Stimulated activated CD4-positive, alpha-beta T cell treated with anti-CD3 and anti-CD28 coated beads, TNF-alpha, amount 100 ng/mL, for 1 hour (primary cell): ENCODE measurements around the gene PCSK7.
A peak's percentile ranks its signal among the peaks of the same experiment; 100 is the strongest.

Experiments
- DNase-seq, 3 donors: peaks; one replicate each; pipeline ENCODE4 v3.0.0-alpha.2; 2020; ENCODE audit warnings: low read depth in 3 of 3, low spot score in 1 of 3

Gene PCSK7

DNA sequence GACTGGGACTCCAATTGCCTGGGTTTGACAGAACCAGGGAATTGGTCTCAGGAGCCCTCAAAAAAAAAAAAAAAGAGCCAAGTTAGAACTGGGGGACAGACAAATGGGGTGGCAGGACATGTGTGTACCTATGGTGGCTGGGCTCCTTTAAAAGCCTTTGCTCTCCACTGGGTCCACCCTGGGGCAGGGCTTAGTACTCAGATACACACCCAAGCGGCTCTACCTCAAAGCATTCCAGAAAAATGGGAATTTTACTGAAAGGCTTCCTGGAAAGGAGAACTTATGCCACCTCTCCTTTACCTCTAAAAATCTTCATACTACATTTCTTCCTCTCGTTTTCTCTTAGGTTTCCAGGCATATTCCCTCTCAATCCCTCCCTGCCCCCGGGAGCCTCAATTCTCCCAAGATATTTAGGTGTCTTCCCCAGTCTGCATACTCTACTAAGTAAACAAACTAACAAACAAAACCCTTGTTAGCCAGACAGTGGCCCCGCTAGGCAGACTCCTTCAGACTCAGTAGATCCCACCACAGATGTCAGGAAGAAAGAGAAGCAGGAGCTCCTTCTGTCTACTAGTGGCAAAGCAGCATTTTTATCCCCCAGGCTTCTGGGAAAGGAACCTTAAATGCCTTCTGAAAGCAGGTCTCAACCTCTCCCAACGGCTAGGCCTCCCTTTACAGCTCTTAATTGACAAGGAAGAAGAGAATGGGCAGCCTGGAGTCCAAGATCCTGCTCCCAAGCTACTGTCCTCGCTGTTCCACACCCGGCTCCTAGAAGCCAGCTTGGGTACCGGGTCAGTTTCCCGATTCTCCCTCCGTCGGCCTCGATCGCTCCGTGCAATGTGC is 653 bp downstream of the PCSK7 start:
- no peak for DNase-seq

DNA sequence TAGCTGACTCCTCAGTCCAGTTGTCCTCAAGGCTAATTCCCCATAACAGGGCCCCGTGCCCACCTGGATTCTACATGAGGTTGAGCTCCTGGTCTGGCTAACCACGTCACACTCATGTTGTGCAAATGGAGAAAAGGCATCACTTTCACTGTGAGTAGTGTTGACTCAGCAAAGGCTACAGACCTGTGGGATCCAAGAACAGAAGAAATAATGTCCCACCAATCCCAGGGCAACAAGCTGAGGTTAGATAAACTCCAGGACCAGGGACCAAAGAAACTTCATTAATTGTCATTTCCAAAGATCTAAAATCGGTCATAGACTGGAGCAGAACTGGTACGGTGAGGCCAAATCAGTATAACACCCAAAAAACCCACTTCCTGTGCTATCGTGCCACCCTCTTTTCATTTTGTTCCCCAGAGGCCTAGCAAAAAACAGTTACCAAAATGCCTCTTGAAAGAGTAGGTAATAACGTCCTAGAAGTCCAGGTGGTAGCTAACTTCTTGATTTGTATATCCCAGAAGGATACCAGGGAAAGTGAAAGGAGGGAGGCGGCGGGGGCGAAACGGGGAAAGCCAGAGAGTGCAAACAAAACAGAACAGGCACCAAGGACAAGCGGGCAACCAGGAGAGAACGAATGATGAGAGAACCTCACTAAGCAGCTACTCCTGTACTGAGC is 1.4 kb downstream of the PCSK7 start:
- DNase-seq, result no peak

DNA sequence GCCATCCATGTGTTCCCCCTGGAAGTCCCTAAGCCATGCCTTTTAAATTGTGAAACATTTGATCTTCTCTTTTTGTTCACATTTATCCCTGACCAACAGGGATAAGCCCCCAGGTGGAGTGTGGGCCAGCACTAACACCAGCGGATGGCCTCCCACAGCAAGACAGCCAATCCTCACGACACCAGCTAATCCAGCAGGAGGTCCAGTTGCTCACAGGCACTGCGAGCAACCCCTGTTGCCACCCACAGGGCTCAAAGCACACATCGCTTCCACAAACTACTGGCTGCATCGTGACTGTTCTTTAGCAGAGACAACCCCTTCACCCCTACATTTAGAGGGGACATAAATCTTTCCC is 2.0 kb downstream of the PCSK7 start:
- no peak for DNase-seq

DNA sequence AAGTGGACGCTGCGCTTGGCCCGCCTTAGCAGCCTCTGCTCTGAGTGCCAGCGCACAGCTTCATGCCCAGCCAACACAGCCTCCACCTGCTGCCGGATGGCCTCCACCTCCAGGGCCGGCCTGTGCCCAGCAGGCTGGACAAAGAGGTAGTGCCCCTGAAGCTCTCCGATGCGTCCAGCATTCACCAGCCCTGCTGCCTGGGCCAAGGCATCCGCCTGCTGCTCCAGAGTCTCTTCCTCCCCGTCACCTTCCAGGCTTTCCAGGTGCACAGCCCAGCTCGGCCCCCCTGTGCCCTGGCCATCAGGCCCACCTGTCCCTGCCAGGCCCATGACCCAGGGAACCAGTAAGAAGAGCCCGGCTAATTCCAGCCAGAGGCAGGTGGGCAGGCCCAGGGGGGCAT is 2.5 kb downstream of the PCSK7 start:
- DNase-seq, result no peak

DNA sequence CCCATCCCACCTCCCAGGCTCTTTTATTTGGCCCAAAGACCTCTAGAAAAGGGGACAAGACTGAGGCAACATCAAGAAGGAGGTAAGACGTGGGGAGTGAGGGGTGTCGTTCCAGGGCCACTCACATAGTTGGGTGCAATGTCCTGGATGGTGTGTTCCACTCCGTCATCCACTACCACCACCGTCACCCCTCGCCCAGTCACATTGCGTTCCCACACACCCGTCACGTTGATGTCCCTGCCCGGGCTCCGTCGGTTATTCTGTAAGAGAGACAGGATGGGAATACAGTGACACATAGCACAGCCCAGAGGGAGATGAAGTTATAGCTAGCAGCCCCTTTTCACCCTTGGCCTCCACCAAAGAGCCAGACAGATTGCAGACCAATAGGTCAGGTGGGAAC is 3.8 kb downstream of the PCSK7 start:
- no peak for DNase-seq

DNA sequence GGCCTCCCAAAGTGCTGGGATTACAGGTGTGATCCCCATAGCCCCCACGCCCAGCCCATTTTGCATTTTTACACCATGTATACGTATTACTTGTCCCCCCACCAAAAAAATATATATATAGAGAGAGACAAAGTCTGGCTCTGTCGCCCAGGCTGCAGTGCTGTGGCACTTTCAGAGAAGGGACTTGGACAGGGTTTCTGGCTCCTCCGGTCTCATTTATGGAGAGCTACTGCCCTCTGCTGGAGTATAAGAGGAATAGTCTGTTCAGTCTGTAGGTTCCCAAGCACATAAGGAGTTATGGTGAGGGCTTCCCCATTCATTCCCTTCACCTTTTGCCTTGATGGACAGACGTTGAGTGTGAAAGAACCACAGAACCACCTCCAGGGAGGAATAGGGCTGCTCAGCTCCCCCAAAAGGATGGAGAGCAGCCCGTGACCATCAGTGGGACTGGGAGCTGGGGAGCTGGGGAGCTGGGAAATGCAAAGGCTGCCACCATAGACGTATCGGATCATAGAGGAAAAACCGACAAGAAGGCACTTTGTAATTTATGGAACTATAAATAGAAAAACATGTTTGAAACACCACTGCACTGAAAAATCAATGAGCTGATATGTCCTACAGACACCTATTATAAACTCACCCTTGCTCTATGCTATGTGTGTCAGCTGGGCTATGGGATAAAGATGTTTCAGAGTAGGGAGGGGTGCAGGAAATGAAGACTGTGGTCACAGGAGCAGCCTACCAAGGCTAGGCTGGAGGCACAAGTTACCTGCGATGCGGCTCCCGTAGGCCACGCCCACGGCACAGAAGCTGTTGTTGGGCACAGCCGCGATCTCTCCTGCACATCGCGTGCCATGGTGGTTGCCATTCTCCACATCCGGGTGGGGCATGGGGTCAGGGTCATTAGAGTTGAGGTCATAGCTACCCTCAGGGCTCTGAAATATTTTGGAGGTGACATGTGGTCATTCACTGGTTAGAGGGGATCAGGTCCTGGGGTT is 5.2 kb downstream of the PCSK7 start:
- peak in 1 of 3 donors; percentile 16 for DNase-seq

DNA sequence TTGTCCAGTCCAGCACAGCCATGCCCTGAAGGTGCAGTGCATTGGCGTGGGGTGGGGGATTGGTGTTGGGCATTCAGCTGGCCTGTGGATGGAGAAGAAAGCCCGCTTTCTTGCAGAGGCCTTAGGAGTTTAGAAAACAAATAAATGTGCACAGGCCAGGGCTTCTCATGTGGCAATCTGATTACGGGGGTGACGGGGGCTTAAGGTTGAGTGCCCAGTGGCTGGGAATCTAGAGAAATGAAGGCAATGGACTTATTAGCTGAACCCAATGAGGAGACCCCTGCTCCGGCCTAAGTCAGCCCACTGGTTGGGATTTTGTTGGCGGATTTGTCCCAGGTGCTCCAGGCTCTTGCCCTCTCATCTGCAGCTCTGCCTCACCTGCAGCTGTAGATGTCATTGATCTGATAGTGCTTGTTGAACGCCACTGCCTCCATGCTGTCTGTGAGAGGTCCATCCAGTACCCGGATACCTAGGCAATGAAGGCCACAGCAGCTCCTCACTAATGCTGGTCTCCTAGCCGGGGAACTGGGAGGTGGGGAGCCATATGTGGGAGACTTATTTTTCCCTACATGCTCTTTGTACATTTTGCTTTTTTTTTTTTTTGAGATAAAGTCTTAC is 6.2 kb downstream of the PCSK7 start:
- DNase-seq, result no peak

DNA sequence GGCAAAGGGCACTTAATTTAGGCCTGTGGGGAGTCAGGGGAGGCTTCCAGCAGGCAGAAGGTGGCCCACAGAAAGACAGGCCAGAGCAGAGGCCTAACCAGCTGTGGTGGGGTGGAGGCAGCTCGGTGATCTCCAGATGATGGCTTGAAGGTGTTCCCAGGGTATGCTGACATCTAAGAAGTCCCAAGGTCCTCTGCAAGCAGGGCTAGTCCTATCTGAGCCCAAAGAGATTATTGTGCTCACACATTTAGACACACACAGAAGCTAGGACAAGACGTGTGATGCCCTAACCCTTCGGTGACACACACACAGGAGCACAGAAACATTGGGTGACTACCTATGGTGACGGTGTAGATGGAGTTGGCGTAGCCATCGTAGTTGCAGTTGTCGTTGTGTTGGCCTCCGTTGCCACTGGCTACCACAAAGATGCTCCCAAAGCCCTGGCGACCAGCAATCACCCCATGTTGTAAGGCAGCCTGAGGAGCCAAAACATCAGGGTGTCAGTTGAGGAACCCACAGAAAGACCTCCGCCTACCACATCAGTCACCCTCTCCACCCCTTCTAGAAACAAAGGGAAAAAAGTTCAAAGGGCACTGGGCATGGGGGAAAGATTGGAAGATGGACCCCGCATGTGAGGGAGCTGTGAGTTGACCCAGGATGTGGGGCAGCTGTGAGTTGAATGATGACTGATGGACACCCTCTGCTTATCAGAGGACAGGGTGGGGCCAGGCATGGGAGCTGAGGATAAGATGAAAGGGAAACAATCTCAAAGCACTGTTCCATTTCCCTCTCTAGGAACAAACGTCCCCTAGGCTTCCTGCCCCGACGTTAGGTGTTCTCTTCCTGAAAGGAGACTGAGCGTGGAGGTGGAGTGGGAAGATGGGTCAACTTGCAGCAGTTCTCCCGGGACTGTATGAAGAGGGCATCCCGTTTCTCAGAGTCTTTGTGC is 7.9 kb downstream of the PCSK7 start:
- no peak for DNase-seq

DNA sequence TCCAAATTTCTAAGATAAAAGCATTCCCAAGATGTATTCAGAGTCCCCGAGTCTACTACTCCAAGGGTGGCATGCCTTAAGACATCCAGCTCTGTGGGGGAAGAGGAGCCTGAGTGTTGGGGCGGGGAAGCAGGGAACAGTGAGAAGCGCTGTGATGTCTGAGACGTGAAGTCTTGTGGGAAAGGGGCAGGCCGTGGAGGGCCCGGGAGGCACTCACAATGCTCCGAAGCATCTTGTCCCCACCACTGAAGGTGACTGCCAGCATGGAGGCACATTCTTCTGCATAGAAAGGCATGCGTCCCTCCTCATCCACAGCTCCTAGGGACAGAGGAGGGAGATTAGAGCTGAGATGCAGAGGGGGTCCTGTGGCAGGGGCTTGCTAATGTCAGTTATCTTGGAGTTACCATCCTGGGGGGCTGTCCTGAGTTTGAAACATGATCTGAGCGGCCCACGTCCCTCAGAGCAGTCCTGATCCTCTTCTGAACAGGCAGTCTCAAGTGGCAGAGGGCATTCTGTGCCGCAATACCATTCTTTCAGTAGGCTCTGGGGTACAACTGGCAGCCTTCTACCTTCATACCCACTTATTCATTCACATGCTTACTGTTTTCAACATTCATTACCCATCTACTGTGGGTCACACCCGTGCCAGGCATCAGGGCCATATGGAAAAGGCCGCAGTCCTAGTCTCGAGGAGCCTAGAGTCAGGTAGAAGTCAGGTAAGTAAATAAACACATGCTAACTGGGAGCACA is 8.7 kb downstream of the PCSK7 start:
- DNase-seq, result no peak

DNA sequence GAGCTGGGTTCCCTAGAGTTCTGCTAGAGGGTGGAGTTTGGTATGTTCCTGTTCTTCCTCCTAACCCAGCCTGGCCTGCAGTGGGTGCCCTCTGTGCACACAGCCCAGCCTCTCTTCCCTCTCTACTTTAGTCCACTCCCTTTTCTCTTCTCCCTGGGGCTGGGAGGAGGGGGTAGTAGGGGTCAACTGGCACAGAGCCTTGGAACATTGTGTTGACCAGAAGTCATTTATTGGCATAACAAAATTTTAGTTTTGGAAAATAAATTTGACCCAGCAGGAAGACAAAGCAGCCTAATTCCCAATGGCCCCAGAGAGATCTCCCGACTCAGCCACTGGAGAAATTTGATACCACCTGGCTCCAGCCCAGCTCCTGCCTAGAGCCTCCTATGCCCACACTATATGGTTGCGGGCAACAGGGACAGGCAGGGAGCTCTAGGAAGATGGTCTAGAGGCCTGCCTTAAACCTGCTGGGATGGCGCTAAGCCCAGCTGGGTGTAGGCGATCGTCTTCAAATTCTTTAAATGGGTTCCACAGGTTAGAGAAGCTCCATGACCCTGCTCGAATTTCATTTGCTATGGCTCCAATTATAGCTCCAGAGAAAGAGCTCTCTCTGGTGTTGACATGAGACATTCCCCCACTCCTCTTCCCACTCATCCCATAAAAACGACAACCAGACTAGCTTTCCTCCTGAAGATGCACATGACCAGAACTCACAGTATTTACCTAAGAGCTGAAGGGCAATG is 9.9 kb downstream of the PCSK7 start:
- no peak for DNase-seq

DNA sequence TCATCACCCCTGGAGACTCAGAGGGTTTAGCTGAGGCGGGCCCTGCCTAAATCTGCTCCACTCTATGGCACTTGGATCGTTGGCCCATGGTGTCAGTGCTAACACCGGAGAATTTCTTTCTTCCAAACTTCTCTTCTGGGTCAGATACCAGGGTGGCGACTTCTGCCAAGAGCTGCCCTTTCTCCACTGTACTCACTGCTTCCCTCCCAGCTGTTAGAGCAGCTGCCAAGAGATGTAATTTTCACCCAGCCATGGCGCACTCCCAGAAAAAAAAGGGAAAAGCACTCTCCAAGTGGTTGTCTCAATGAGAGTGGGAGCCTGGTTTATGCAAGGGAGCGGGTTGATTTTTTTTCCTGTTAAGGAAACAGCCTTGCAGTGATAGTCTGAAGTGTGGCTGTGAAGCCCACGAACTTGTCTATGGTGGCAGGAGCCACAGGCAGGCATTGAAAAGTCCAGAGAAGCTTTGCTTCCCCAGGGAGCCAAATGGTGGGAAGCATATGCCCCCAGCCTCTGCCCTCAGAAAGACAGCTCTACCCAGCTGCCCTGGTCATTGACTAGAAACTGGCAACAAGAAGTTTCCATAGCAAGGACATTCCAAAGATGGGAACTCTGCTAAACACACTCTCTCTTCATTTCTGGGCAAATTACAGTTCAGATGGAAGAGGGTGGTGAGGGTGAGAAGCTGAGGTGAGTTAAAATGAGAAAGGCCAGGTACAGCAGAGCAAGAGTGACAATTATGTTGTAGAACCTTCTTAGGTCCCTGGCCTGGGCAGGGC is 10.7 kb downstream of the PCSK7 start:
- no peak for DNase-seq

DNA sequence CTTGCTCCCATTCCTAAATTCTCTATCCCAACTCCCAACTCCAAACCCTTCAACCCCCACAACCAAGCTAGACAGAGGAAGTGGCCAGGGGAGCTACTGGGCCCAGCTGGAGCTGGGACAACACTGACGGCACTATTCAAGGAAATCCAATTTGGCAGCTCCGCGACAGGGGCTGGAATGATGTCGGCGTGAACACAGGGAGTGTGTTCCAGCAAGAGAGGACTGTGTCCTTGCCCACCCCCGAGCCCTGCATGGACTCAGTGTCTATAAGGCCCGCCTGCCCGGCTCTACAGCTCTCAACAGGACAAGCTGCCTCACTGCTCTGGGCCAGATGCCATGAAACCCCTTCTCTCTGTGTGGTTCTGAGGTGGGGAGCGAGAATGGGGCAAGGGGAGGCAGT is 11.3 kb downstream of the PCSK7 start:
- no peak for DNase-seq

DNA sequence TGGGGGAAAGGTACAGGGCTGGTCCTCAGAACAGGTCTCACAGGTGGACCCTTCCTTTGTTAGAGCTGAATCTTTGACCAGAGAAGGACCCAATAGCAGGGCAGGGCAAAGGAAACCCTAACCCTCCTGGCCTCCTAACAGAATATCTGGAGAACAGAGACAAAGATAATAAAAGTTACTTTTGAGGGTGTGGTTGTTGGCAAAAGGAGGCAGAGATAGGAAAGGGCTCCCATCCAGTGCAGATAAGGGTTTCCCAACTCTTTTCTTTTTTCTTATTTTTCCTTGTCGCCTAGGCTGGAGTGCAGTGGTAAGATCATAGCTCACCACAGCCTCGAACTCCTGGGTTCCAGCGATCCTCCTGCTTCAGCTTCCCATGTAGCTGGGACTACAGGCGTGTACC is 11.9 kb downstream of the PCSK7 start:
- DNase-seq, result no peak

DNA sequence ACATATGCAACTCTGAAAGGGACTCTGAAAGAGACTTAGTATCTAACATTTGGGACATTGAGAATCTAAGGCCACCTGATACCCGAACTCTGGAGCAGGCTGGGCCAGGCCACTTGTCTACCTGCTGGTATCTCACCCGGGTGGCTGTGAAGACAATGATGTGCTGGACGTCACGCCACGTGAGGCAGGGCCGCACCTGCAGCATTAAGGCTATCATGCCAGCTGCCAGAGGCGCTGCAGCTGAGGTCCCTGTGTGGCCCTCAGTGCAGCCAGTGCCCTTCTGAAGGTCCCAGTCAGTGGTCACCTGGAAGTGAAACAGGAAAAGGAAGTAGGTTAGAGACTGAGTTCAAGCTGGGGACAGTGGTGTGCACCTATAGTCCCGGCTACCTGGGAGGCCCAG is 12.4 kb downstream of the PCSK7 start:
- no peak for DNase-seq

DNA sequence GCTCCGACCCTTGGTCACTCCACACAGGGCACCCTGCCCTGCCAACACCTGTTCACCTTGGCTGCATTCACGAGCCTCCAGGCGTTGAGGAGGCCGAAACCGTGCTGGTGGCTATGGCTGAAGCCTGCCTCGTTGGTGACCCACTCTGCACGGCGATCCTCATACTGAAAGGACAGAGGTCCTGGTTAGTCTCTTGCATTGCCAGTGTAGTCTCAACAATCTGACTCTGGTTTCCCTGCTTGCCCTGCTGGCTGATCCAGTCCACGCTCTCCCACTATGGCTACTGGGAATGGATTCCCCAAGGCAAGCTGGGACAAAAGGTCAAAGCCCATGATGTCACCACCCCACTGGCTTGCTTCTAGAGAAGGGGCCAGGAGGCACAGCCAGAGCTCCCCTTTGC is 12.9 kb downstream of the PCSK7 start:
- DNase-seq, result no peak

DNA sequence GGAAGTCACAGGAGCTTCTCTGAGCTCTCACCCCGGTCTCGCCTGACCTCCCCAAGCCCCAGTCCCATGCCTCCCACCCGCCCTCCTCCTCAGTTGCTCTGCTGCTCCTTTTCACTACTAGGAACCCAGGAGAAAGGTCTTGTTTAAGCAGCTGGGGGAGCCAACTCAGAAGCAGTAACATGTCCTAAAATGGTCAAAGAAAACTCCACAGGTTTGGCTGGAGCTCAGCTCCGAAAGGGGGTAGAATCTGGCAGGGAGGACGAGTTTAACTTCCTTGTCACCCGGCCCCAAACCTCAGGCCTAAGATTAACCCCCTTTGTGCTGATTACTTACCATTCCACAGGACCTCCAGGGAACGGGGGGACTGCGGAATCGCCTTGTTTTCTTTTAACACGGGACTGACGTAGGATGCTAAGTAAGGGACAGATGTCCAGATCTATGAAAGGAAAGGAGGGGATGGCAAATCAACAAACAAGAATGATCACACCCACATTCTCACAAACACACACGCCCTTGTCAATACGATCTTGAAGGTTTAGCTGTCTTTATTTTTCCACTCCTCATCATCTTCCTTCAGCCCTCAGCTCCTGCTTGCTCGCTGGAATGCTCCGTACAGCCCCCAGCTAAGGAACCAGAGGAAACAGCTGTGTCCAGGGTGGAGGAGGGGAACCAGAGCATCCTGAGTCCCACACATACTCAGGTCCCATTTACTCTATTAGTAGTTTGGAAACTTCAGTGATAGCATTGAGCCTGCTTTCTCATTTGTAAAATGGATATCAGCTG is 13.5 kb downstream of the PCSK7 start:
- DNase-seq, result no peak
